Inflammatory macrophage treated with lipopolysaccharide for 1 hour (primary cell): ENCODE measurements around the gene TPPP3.
A peak's percentile ranks its signal among the peaks of the same experiment; 100 is the strongest.
"Not testable (repeated sequence)": the region's sequence is repeated elsewhere in the genome, so short reads cannot be mapped to it uniquely, and the experiment has no call there.

Source experiments
- DNase-seq, 2 donors: peaks; one replicate each; pipeline ENCODE4 v3.0.0-alpha.2; 2020 to 2022

The TPPP3 gene

GRCh38 chr16:67388591-67388990 lies 4.7 kb downstream of the TPPP3 start:
- DNase-seq = no peak

- DNase-seq = no peak
These were observed 5.1 kb downstream of the TPPP3 start for GRCh38 chr16:67388191-67388590.

GRCh38 chr16:67387479-67388079 lies 5.7 kb downstream of the TPPP3 start:
- DNase-seq = no peak

GRCh38 chr16:67386861-67387455 lies 6.3 kb downstream of the TPPP3 start:
- no peak for DNase-seq

- no peak for DNase-seq
These were observed 8.4 kb downstream of the TPPP3 start for GRCh38 chr16:67384778-67385510.

GRCh38 chr16:67383284-67383683 lies 10.0 kb downstream of the TPPP3 start:
- DNase-seq = peak in 1 of 2 donors; percentile 34

GRCh38 chr16:67378642-67379041 lies 14.7 kb downstream of the TPPP3 start:
- DNase-seq = no peak

- not testable (repeated sequence) for DNase-seq
These were observed 17.3 kb downstream of the TPPP3 start for GRCh38 chr16:67376012-67376411.

- DNase-seq = peak; percentile 34 to 69
These were observed 20.6 kb downstream of the TPPP3 start for GRCh38 chr16:67372664-67373063.

GRCh38 chr16:67370661-67371060 lies 22.6 kb downstream of the TPPP3 start:
- no peak for DNase-seq

GRCh38 chr16:67364600-67365235 lies 28.6 kb downstream of the TPPP3 start:
- DNase-seq = peak; percentile 23 to 36

GRCh38 chr16:67361038-67361437 lies 32.3 kb downstream of the TPPP3 start:
- DNase-seq = no peak

- not testable (repeated sequence) for DNase-seq
These were observed 33.6 kb downstream of the TPPP3 start for GRCh38 chr16:67359540-67360269.

- DNase-seq = no peak
These were observed 35.7 kb downstream of the TPPP3 start for GRCh38 chr16:67357561-67357960.

- DNase-seq = no peak
These were observed 36.9 kb downstream of the TPPP3 start for GRCh38 chr16:67356396-67356795.

GRCh38 chr16:67352463-67352862 lies 40.8 kb downstream of the TPPP3 start:
- not testable (repeated sequence) for DNase-seq

- no peak for DNase-seq
These were observed 43.0 kb downstream of the TPPP3 start for GRCh38 chr16:67350324-67350723.

GRCh38 chr16:67349172-67349571 lies 44.1 kb downstream of the TPPP3 start:
- peak; percentile 30 to 72 for DNase-seq

GRCh38 chr16:67346341-67346740 lies 47.0 kb downstream of the TPPP3 start:
- DNase-seq = no peak

- peak in 1 of 2 donors; percentile 16 for DNase-seq
These were observed 47.9 kb downstream of the TPPP3 start for GRCh38 chr16:67345401-67345800.

- DNase-seq = no peak
These were observed 50.7 kb downstream of the TPPP3 start for GRCh38 chr16:67342616-67343015.

GRCh38 chr16:67341250-67341649 lies 52.0 kb downstream of the TPPP3 start:
- no peak for DNase-seq
